ENCODE data around the gene CT83.

Gene CT83, protein sequence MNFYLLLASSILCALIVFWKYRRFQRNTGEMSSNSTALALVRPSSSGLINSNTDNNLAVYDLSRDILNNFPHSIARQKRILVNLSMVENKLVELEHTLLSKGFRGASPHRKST

GRCh38 chrX:116462822-116463221 lies at the start of gene CT83:
CT83 (minus strand) TSS chrX:116462976; CDS start chrX:116462856, 120 bp downstream.
- DNase-seq (ENCODE audit: low read depth, low spot score): no peak
- H3K27ac ChIP-seq: no peak within 1 kb of the TSS

DNA sequence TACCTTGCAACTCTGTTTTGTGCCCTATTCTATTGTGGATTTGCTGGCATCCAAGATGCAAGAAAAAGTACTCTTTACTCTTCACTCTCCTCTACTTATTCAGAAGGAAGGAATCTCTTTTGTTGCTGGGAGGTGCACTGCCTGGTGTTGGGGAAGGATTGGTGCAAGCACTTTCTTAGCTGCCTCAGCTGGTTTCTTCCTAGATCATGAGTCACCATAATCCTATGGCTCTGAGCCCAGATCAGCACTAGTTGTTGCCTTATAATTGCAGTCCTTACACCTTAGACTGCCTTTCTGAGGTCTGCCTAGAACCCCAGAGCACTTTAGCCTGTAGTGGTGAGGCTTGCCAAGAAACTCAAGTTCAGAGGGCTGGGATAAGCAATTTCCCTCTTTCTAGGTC lies 37.0 kb upstream of the CT83 start:
- peak; percentile 48 for DNase-seq (ENCODE audit: low read depth, low spot score)
- H3K27ac ChIP-seq: no peak overlapping the region

DNA sequence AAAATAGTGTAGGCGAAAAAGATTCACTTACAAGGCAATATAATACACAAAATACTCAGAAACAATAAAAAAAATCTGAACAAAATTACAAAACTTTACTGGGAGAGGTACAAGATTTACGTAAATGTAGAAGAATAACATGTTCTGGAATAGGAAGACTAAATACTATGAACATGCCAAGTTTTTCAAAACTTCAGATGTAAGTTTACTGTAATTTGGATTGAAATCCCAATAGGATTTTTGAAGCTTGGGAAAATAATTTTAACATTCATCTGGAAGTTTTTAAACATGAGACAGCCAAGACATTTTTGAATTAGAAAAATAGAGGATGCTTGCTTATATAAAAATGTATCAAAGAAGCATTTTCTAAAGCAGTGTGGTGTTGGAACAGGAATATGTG lies 30.5 kb upstream of the CT83 start:
- H3K27ac ChIP-seq: no peak overlapping the region
- DNase-seq (ENCODE audit: low read depth, low spot score): no peak

DNA sequence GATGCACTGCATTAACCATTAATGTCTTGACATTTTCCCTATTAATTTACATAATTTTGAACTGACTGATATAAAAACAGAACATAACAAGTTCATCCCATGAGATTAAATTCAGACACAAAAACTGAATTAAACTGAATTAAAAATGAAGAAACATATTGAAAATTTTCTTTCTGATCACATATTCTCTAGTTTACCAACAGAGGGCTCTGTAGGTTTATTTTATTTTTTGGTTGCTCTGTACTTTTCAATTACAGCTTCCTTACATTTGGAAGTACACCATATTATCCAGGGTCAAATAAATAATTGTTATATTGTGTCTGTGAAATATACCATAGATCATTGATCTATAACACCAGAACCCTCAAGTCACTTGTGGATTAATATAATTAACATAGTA lies 27.3 kb upstream of the CT83 start:
- DNase-seq (ENCODE audit: low read depth, low spot score): no peak

DNA sequence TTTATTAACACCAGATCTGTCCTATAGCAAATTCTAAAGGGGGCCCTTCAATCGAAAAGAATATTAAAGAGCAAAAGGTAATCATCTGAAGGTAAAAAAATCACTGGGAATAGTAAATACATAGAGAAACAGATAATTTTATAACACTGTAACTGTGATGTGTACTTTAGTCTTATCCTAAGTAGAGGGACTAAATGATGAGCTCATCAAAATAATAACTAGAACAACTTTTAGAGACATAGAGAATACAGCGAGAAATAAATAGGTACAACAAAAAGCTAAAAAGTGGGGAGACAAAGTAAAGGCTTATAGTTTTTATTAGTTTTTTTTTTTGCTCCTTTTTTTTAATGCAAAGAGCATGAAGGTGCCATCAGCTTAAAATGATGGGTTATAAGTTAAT lies 17.3 kb upstream of the CT83 start:
- H3K27ac ChIP-seq: no peak overlapping the region
- no peak for DNase-seq (ENCODE audit: low read depth, low spot score)

More for the DNA sequence above, 27.3 kb upstream of the CT83 start:
- H3K27ac ChIP-seq: no peak overlapping the region

DNA sequence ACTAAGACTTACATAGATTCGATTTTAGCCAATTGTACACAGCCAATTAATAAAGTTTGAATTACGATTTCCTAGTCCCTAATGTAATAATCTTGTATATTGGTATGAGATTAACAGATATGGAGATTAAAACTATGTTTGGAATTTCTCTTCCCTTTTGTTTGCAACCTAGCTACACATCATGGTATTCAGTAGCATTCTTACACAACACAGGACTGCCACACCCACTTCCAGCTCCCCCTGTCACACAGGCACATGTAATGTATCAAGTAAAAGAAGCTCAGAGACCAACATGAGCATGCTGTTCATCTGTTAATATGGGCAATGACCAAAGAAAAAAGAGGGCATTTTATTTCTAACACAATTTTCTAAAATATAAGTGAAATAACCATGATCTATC lies 13.6 kb downstream of the CT83 start:
- H3K27ac ChIP-seq: no peak overlapping the region
- no peak for DNase-seq (ENCODE audit: low read depth, low spot score)

- peak within 1 kb of the TSS; percentile 53 for H3K27ac ChIP-seq
- no peak for DNase-seq (ENCODE audit: low read depth, low spot score)
Observed at GRCh38 chrX:116436358-116436816, 26.4 kb downstream of the CT83 start, which contains the start of gene SLC6A14. SLC6A14 (plus strand) TSS chrX:116436606; CDS start chrX:116436710, 104 bp downstream.

- peak overlapping the region; percentile 53 for H3K27ac ChIP-seq
- DNase-seq (ENCODE audit: low read depth, low spot score): no peak
Observed at GRCh38 chrX:116435597-116435996, 27.2 kb downstream of the CT83 start.

DNA sequence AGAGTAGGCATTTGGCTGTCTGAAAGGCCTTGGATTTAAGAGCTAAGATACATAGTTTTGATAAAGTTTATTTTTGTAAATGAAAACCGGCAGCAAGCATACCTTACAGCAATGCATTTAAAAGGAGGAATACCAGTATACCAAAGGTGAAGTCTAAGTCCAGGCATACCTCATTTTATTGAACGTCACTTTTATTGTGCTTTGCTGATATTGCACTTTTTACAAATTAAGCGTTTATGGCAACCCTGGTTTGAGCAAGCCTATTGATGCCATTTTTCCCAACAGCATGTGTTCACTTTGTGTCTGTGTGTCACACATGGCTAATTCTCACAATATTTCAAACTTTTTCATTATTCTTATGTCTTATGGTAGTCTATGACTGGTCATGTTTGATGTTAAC lies 34.8 kb downstream of the CT83 start:
- DNase-seq (ENCODE audit: low read depth, low spot score): no peak
- H3K27ac ChIP-seq: no peak overlapping the region

GRCh38 chrX:116417968-116418367 lies 44.8 kb downstream of the CT83 start:
- peak overlapping the region; percentile 36 for H3K27ac ChIP-seq
- DNase-seq (ENCODE audit: low read depth, low spot score): no peak

- peak overlapping the region; percentile 36 for H3K27ac ChIP-seq
- no peak for DNase-seq (ENCODE audit: low read depth, low spot score)
Observed at GRCh38 chrX:116417214-116417613, 45.6 kb downstream of the CT83 start.

DNA sequence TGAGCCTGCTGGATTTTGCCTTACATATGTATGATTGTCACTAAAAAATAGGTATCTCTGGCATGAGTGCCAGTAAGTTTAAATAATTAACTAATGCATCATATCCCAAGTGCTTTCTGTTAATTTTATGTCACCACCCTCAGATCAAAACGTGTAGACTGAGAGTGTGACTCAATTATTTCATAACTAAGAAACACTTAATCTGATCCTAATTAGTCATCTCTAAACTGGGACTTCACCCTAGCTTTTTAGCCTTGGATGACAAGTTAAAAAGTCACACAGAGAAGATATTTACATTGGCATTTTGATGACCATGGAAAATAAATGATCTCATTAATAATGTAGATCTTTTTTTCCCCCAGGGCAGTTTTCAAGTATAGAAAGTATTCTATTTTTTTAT lies 49.5 kb downstream of the CT83 start:
- H3K27ac ChIP-seq: peak overlapping the region; percentile 12
- no peak for DNase-seq (ENCODE audit: low read depth, low spot score)

All from epithelial cell of prostate (primary cell).